ENCODE data around the gene AP3S2.
"Not testable (repeated sequence)": the region's sequence is repeated elsewhere in the genome, so short reads cannot be mapped to it uniquely, and the experiment has no call there.

The AP3S2 gene

DNA sequence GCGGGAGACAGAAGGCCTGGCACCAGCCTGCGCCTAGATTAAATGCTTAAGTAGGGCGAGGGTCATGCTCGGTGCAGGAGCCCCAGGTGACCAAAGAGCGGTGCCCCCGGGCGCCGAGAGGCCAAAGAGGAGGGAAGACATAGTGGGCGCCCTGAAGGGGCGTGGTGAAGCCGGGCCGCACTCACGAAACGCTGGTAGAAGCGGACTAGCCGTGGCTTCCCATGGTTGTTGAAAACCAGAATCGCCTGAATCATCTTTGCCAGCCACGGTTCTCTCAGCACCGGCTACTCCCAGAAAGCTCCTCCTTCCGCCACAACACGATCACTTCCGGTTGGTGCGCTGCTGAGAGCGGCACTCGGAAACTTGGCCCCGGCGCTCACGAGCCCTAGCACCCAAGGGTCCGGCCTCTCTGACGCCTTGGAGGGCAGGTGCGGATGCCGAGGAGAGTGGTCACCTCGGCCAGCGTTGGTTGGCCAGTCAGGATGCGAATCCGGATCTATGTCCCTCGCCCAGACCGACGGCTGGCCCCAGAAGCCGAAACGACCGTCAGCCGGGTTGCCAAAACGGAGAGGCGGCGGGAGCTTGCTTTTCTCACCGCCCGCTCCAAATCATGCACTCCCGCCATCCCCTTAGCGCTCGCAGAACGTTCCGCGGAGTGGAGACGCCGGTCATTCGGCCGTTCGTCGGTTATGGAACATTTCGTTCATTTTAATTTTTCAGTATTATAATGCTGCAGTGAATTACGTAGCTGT is at the start of gene AP3S2:
AP3S2 (minus strand) TSS at position 299 of the 752 bp plus-strand sequence; CDS start at position 254, 45 bp downstream.
- DNase-seq = peak; percentile 47 to 96 (median 84)

DNA sequence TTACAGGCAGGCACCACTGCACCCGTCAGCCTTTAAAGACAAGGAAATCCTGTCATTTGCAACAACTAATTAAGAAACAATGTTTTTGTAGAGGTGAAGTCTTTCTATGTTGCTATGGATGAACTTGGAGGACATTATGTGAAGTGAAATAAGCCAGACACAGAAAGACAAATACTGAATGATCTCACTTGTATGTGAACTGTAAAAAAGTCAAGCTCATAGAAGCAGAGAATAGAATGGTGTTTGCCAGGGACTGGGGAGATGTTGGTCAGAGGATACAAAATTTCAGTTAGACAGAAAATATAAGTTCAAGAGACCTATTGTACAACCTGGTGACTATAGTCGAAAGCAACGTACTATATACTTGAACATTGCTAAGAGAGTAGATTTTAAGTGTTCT is 46.1 kb upstream of the AP3S2 start:
- no peak for DNase-seq

DNA sequence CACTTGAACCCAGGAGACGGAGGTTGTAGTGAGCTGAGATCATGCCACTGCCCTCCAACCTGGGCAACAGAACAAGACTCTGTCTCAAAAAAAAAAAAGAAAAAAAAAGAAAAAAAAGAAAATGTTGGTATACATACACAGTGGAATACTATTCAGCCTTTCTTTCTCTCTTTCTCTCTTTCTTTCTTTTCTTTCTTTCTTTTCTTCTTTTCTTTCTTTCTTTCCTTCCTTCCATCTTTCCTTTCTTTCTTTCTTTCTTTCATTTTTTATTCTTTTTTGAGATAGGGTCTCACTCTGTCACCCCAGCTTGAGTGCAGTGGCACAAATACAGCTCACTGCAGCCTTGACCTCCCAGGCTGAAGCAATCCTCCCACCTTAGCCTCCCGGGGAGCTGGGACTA is 45.6 kb upstream of the AP3S2 start:
- DNase-seq = not testable (repeated sequence)

DNA sequence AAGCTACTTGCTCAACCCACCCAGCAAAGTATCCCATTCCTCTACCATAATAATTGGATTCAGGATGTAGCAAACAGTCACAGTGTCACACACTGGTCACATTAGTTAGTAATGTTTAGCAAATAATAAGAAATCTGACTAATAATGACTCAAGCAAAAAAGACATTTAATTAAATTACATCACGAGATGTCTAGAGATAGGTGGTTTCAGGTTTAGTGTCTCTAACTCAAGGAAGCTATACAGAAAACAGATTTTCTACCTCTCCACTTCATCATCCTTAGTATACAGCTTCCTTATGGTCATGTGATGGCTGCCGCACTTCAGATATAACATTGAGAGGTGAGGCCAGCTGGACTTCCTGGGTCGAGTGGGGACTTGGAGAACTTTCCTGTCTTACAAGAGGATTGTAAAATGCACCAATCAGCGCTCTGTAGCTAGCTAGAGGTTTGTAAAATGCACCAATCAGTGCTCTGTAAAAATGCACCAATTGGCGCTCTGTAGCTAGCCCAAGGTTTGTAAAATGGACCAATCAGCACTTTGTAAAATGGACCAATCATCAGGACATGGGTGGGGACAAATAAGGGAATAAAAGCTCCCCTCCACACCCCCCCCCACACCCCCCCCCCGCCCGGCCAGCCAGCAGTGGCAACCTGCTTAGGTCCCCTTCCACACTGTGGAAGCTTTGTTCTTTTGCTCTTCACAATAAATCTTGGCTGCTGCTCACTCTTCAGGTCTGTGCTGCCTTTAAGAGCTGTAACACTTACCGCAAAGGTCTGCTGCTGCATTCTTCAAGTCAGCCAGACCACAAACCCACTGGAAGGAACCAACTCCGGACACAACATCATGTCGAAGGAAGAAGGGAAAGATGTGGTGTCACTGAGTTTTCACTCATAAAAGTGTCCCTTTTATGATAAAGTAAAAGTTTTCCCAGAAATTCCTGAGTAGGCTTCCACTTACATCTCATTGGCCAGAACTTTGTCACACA is 43.9 kb upstream of the AP3S2 start:
- no peak for DNase-seq

DNA sequence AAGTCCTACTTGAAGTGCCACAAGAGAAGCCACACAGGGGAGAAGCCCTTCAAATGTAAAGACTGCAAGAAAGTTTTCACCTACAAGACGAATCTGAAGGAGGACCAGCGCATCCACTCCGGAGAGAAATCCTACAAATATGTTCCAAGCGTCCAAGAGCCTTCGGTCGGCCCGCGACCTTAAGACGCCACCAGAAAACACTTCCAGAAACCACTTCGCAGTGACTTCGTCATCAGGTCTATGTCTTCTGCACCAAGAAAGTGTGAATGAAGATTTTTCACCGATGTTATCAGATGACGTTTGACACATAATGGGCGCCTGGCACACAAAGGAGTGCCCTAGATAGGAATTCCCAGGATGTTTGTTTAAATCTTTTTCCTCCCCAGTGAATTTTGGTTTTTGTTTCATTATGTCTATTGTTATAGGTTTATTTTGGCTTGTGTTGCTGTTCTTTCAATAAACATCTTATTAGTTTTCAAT is 43.0 kb upstream of the AP3S2 start:
- DNase-seq = no peak

DNA sequence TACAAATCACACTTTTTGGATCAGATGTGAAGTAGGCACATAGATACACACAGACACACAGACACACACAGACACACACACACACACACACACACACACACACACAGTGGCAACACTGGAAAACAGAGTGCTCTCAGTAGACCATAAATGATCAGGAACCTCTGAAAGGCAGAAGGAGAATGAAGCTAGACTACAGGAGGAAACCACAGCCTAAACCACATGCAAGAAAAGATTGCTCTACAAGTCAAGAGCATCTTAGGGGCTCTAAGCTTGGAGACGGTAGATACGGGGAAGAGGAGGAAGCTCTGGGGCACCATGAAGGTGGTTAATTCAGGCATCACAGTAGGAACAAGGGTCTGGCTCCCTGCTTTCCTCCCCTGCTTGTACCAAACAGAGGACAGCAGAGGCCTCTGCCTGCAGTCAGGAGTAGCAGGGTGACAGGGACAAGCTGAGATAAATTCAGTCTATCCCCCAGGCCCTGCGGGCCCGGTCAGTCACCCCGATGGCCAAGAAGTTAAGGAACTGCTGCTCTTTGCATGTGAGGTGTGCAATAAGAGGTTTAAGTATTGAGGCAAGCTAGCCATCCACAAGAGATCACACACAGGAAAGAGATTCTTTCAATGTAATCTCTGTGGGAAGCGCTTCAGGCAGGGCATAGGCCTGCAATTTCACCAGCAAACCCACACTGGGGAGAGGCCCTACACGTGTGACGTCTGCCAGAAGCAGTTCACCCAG is 42.4 kb upstream of the AP3S2 start:
- no peak for DNase-seq

DNA sequence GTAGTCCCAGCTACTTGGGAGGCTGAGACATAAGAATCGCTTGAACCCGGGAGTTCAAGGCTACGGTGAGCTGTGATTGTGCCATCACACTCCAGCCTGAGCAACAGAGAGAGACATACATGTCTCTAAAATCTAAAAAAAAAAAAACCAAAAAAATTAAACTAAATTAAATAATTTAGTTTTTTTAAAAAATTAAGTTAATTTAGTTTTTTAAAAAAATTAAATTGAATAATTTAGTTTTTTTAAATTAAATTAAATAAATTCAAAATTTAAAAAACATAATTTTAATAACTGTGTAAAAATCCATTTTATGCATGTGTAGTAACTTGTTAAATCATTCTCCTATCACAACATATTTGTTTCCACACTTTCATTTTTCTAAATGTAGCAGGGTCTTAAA is 39.1 kb upstream of the AP3S2 start:
- DNase-seq = no peak

DNA sequence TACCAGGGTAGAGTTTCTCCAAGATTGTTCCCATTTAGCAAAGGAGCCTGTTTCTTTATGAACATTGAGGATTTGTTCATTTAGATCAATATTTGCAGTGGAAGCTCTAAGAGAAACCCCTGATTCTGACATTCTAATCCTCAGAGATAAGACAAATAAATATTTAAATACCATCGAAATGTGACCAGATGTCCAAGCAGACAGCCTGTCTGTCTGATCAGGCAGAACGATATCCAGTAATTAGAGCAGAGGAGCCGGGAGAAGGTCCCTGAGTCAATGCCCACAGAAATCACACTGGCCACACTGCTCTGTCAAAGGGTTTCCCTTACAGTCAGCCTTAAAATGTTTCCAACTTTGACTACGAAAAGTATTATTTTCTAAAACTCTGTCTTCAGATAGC is 34.6 kb upstream of the AP3S2 start:
- DNase-seq = no peak

DNA sequence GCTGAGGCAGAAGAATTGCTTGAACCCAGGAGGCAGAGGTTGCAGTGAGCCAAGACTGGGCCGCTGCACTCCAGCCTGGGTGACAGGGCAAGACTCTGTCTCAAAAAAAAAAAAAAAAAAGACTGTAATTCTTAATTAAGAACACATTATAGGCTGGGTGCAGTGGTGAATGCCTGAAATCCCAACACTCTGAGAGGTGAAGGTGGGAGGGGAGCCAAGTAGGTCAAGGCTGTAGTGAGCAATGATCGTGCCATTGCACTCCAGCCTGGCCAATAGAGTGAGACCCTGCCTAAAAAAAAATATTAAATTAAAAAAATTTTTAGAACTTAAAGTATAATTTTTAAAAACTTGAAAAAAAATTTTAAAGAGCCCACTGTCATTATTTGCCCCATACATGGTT is 32.4 kb upstream of the AP3S2 start:
- DNase-seq = no peak

DNA sequence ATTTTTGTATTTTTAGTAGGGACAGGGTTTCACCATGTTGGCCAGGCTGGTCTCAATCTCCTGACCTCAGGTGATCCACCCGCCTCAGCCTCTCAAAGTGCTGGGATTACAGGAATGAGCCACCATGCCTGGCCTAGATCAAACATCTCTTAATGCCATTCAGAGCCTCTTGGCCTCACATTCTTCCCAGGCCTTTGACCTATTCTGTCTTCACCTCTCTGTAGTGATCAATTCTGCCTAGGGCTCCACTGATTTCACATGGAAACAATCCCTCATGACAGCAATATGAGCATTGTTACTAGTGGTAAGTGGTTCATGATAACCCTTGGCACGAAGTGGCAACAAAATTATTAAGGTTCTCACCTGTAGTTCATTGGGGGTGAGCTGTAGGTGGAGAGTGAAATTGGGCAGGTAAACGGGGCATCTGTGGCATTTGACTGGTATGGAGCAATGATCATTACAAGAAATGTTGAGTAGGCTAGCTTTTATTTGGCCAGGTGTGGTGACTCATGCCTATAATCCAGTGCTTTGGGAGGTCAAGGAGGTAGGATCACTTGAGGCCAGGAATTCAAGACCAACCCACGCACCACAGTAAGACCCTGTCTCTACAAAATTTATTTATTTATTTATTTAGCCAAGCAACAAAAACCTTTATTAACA is 23.8 kb upstream of the AP3S2 start:
- no peak for DNase-seq

DNA sequence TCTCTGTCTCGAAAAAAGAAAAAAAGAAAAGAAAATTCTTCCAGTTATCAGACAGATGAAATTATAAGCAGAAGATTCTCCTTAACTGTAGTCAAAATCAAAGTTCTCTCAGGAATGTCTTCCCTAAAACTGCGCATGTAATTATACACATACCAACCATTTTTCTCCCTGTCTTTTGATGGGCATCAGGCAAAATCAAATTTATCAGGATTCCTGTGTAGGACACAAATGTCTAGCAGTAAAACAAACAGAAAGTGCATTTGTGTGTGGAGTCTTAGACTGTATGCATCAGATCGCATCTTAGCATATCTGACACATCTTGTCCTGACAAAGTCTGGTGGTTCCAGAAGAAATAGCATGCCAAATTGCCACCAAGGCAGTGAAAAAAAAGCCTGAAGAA is 22.9 kb upstream of the AP3S2 start:
- no peak for DNase-seq

DNA sequence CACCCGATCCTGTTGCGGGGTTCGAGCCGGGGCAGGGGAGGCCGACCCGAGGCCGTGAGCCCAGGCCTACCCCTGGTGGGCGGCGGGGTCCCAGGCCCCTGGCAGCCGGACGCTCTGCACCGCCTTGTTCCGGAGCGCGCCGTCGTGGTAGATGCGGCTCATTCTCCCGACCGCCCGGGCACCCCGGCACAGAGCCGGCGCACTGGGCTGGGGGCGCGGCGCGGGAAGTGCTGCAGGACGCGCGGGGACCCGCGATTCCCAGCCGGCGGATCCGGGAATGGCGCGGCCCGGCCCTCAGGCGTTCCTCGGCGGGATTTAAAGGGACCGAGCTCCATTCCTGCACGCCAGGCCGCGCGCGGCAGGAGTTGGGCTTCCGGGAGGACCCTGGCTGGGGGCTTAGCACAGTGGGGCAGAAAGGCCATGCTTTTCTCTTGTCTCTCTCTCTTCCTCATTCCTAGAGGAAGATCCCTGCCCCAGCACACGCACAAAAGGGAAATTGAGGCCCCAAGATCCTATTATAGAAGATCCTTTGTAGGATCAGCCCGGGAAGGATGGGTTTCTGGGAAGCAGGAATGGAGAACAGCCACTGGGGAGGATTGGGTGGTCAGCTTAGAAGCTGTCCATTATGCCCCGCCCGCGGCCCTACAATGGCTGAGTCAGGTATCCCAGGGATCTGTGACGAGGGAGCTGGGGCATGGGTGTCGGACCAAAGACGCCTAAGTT is 19.0 kb upstream of the AP3S2 start, which contains the start of gene ARPIN:
ARPIN (minus strand) TSS at position 279 of the 723 bp plus-strand sequence; CDS start at position 162, 117 bp downstream.
- peak in 35 of 51 donors; percentile 9 to 59 (median 34) for DNase-seq

DNA sequence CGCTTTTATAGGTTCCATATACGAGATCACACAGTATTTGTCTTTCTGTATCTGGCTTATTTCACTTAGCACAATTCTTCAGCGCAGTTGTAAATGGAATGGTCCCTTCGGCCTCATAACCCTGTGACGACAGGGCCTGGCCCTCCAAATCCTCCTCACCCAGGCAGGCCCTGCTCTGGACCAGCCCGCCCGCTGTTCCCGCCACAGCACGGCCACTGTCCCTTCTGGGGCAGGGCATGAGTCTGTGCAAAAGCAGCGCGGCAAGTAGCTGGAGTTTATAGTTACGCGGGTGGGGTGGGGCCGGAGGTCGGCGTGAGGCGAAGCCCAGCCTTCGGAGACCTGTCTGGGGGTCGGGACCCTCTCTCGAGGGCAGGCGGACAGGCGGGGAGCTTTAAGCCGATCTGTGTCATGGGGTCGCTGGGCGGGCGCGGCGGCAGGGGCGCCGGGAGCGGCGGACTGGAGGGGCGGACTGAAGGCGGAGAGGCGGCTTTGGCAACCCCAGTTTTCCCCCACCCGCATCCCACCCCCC is 18.4 kb upstream of the AP3S2 start:
- DNase-seq = peak in 27 of 51 donors; percentile 2 to 57 (median 21)

DNA sequence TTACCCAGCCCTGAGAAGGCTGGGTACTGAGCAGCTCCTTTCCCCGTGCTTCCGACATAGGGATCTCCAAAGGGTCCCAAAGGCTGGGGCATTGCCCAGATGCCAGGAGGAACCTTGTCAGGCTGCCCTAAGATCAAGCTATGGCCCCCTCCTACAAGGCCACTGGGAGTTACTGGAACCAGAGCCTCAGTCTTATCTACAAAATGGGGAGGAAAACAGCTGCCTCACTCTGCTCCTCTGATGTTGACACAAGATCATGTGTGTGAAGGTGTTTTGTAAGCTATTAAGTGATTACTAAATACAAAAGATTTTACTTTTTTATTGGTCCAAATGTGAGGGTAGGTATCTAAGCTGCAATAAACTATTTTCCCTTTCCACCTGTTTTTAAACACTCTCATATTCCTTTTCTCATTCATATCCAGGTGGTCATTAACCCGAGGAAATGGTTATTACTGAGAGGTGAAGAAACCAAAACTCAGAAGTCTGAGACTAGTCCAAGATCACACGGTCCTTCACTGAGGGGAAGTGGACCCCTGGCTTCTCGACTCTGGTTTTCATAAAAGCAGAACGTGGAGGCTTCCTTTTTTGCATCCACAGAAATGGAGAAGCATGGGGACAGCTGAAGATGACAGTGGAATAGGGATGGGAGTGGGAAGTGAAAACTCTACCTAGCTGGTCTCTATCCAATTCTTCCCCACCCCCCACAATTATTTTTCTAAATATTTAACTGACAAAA is 17.3 kb upstream of the AP3S2 start:
- no peak for DNase-seq

DNA sequence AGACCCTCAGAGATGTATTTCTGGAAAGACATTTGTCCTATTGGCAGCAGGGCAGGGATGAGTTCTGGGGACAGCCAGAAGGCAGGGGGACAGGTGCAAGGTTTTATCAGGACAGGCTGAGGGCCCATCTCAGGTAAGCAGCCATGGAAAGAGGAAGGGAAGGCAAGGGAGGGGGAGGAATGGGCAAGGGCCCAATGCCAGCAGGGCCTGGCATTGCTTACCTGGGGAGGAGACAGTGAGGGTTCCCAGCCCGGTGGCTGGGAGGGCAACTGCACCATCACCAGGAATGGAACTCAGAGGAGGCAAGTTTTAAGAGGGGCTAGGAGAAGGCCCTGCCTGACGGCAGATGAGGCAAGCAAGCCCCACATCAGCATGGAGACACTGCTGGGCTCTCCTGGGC is 15.8 kb upstream of the AP3S2 start:
- DNase-seq = no peak

DNA sequence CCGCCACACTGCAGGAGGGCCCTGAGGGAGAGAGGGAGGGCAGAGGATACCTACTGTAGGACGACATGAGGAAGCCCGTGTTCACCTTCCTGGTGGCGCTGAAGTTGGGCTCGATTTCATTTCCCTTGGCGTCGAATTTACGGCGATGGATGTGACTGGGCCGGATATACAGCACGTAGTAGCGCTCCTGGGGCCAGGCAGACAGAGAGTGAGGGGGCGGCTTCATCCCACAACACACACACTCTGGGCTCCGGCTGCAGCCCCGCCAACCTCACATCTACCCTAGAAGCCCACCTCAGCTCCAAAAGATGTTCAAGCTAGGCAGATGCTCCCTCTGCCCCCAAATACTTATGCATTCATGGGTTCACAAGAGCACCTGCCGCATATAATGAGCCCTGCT is 14.4 kb upstream of the AP3S2 start:
- DNase-seq = no peak

DNA sequence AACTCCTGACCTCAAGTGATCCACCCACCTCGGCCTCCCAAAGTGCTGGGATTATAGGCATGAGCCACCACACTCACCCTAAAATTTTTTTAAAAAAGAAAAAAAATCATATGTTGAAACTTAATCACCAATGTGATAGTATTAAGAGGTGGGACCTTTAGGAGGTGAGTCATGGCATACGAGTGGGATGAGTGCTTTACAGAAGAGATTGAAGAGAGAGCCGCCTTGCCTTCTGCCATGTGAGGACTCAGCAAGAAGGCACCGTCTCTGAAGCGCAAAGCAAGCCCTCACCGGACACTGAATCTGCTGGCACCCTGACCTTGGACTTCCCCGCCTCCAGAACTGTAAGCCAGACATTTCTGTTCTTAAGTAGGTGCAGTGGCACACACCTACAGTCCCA is 13.5 kb upstream of the AP3S2 start:
- no peak for DNase-seq

DNA sequence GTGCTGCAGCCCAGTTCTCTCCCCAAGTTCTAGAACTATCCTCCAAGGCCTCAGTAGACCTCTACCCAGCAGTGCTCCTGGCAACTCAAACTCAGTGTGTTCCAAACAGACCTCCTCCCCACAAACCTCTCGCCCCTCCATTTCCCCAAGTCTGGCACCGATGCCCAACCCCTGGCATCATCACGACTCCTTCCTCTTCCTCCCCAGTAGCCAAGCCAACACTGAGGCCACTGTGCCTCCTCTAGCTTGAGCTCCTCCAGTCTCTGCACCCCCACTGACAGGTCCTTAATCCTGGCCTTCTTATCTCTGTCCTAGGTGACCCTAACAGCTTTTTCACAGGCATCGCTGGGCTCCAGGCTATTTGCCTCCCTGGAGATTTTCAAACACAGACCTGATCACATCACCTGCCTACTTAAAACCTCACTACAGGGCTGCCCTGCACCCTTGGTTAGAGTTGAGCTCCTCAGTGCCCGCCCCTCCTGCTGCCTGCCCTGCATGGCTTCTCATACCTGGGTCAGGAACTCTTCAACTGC is 12.1 kb upstream of the AP3S2 start:
- DNase-seq = no peak

DNA sequence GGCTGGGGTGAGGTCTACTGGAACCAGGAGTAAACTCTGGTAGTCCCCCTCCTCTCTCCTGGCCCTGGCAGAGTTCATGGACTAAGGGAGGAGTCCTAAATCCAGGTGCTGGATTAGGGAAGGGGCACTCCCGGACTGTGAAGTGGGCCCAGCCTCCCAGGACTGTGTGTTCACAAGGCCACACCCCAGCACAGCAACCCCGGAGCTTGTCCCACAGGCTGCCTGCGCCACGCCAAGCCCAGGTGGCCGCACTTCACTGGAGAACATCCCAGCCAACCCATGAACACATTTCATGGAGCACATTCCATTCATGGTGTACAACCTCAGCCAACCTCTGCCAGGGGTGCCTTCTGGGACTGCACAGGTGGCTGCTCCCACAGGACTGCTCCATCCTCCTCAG is 10.7 kb upstream of the AP3S2 start:
- no peak for DNase-seq

Measured in hypothalamus (tissue), 51 donors.